ENCODE measurements around the gene HPCA. TPM values are rescaled to one million over a fixed set of nuclear protein-coding genes. Genes with fewer than 3 reads are reported as not detected.

The HPCA gene
- total and polyA plus RNA-seq, 2 of the 8 experiments (the other 6 are each of a cell fraction or from before 2014, with no cell fraction given), result 0.70 to 1.4 TPM

DNA sequence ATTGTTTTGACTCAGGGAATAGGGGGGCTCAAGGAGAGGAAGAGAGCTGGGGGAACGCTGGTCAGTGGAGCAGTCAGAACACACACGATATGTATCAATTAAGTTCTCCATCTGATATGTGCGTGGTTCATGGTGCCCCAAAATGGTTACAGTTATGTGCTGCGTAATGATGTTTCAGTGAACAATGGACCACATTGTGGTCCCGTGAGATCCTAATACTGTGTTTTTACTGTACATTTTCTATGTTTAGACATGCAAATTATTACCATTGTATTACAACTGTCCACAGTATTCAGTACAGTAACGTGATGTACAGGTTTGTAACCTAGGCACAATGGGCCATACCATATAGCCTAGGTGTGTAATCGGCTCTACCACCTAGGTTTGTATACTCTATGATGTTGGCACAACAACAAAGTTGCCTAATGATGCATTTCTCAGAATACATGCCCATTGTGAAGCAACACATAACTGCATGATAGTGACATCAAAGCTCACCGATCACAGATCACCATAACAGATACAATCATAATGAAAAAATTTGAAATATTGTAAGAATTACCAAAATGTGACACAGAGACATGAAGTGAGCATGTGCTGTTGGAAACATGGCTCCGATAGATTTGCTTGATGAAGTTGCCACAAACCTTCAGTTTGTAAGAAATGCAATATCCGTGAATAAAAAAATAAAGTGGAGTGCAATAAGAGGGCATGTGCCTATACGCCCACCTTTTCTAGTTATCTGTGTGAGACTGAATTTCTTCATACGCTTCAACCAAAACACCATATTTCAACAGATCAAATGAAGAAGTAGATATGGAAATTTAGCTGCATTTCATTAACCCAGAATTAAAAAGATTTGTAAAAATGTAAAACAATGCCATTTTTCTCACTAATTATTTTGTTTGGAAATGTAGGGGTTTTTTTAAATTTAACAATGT, 29.7 kb downstream of the HPCA start (continued):
- TF ChIP-seq HDAC6 (IDR thresholded peaks at IDR 0.05; ENCODE audit: low read depth, low read length) (no peak), TAF1 (IDR thresholded peaks at IDR 0.05; ENCODE audit: low read depth, low read length) (no peak), TAF7 (optimal IDR thresholded peaks at IDR 0.05; ENCODE audit: borderline replicate concordance, low read depth, low read length) (no peak), RFX5 (IDR thresholded peaks at IDR 0.05; ENCODE audit: borderline replicate concordance, low read depth, low read length) (no peak), ZNF274 (IDR thresholded peaks at IDR 0.05; ENCODE audit: borderline replicate concordance, extremely low read depth, low read length) (no peak), RXRA (IDR thresholded peaks at IDR 0.05; ENCODE audit: insufficient read depth, low read depth, low read length) (no peak), KDM5A (IDR thresholded peaks at IDR 0.05; ENCODE audit: low read length) (no peak), CTBP2 (IDR thresholded peaks at IDR 0.05; ENCODE audit: borderline replicate concordance, insufficient read depth, insufficient read length, low read length) (no peak)
